MM.1S (cell line): ENCODE results near the gene RAI1.

Source experiments
- CTCF ChIP-seq: fragments of 300-600 bp; sonication (generic); IDR thresholded peaks from 2 replicates; pipeline ENCODE4 v1.5.1; 2016; ENCODE audit warnings: antibody characterized with exemption, low read length, mixed read lengths
- EZH2 ChIP-seq: fragments of 300-600 bp; sonication (generic); optimal IDR thresholded peaks from 2 replicates; pipeline ENCODE3; 2017; ENCODE audit warnings: low read depth, mild to moderate bottlenecking, antibody characterized with exemption, low read length, mixed read lengths
- EZH2phosphoT487 ChIP-seq: fragments of 300-600 bp; sonication (generic); IDR thresholded peaks from 2 replicates; pipeline ENCODE4 v1.6.1; 2018; ENCODE audit warnings: antibody characterized with exemption, low read length

DNA sequence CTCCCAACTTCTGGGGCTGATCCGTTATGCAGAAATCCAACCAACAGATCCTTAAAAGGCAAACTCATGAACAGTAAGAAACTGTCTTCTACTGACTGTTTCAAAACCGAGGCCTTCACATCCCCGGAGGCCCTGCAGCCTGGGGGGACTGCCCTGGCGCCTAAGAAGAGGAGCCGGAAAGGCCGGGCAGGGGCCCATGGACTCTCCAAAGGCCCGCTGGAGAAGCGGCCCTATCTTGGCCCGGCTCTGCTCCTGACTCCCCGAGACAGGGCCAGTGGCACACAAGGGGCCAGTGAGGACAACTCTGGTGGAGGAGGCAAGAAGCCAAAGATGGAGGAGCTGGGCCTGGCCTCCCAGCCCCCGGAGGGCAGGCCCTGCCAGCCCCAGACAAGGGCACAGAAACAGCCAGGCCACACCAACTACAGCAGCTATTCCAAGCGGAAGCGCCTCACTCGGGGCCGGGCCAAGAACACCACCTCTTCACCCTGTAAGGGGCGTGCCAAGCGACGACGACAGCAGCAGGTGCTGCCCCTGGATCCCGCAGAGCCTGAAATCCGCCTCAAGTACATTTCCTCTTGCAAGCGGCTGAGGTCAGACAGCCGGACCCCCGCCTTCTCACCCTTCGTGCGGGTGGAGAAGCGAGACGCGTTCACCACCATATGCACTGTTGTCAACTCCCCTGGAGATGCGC lies 116.0 kb downstream of the RAI1 start:
- no peak for TF ChIP-seq CTCF
- TF ChIP-seq EZH2phosphoT487: no peak
- no peak for TF ChIP-seq EZH2
